Esophagus muscularis mucosa (tissue), 4 donors: ENCODE data around the gene SERPINA1. TPM values are rescaled to one million over a fixed set of nuclear protein-coding genes. Genes with fewer than 3 reads are reported as not detected.
"Not testable (repeated sequence)": the region's sequence is repeated elsewhere in the genome, so short reads cannot be mapped to it uniquely, and the experiment has no call there.

Source experiments
- DNase-seq: peaks from one replicate; pipeline ENCODE4 v3.0.0-alpha.2; 2017; ENCODE audit errors: extremely low spot score
- H3K27ac ChIP-seq, 4 donors: fragments of 200-600 bp; sonication (generic); replicated peaks in 1 of 4; 1 replicate in 3 of 4; 2 replicates in 1 of 4; pipeline ENCODE4 v1.5.1; 2016 to 2019; ENCODE audit warnings: mild to moderate bottlenecking in 1 of 4
- H3K27me3 ChIP-seq, 4 donors: fragments of 200-600 bp; sonication (generic); one replicate each; pipeline versions ENCODE4 v1.5.1 to v1.6.0; 2016 to 2019
- H3K36me3 ChIP-seq, 4 donors: fragments of 200-600 bp; sonication (generic); one replicate each; pipeline ENCODE4 v1.5.1; 2016 to 2019
- H3K4me1 ChIP-seq, 4 donors: fragments of 200-600 bp; sonication (generic); one replicate each; pipeline ENCODE4 v1.5.1; 2016 to 2019
- H3K4me3 ChIP-seq, 4 donors: fragments of 200-600 bp; sonication (generic); 1 replicate in 2 of 4; 2 replicates in 2 of 4; pipeline ENCODE4 v1.5.1; 2016 to 2019; ENCODE audit warnings: mild to moderate bottlenecking in 4 of 4, moderate library complexity in 1 of 4
- H3K9me3 ChIP-seq, 4 donors: fragments of 200-600 bp; sonication (generic); 1 replicate in 3 of 4; 2 replicates in 1 of 4; pipeline ENCODE4 v1.5.1; 2016 to 2019
- CTCF ChIP-seq, 3 experiments: fragments of 200-600 bp in 2 of 3; fragments of 450-650 bp in 1 of 3; sonication (generic) in 2 of 3; IDR thresholded peaks; one replicate each; pipeline ENCODE4 v1.5.1; 2017 to 2019; ENCODE audit warnings: antibody characterized with exemption in 3 of 3, mild to moderate bottlenecking in 2 of 3, moderate library complexity in 1 of 3
- EP300 ChIP-seq: sonication (generic); formaldehyde crosslinking; IDR thresholded peaks from one replicate; pipeline ENCODE4 v1.6.1; 2017; ENCODE audit warnings: antibody characterized with exemption
- POLR2A ChIP-seq: fragments of 450-650 bp; IDR thresholded peaks from one replicate; pipeline ENCODE4 v1.6.1; 2017; ENCODE audit warnings: antibody characterized with exemption, moderate library complexity, mild to moderate bottlenecking, low read depth
- POLR2AphosphoS5 ChIP-seq, 2 donors: sonication (generic); formaldehyde crosslinking; IDR thresholded peaks; one replicate each; pipeline ENCODE4 v1.6.1; 2017; ENCODE audit warnings: antibody characterized with exemption in 2 of 2
- WGBS: methylation state at CpG from one replicate; pipeline ENCODE4 v1.1.5; 2018; 5-methylcytosine and 5-hydroxymethylcytosine counted together
- intact Hi-C: fragments of 100-400 bp; cut with DNase I; formaldehyde crosslinking; loops from one replicate; pipeline ENCODE4 v1.15.1; 2023
- total RNA-seq, 4 donors: library from RNA; depleted of rRNA; stranded (reverse); fragments of >200 nt; gene quantifications; one replicate each; pipeline versions ENCODE4 v1.1.0 to v1.2.1, GENCODE V29; 2016

The SERPINA1 gene
- total RNA-seq, 4 donors from 2014 or later = 1.7 to 20.2 (median 2.2) TPM

GRCh38 chr14:94411638-94412037 is 23.2 kb upstream of the SERPINA1 start:
- Histone ChIP-seq H3K36me3 (no peaks in the 10 kb centered on the region), H3K27ac (no peak overlapping the region), H3K9me3 (peaks cover 0 to 17% (median 2%) of the 10 kb centered on the region in 4 donors), H3K4me1 (no peaks in the 10 kb centered on the region), H3K27me3 (no peaks in the 10 kb centered on the region), H3K4me3 (no peak overlapping the region)
- WGBS = 21% methylated on average over 1 of the region's 1 CpG
- TF ChIP-seq POLR2A (no peak), CTCF (IDR thresholded peaks at IDR 0.05) (no peak), EP300 (no peak), POLR2AphosphoS5 (IDR thresholded peaks at IDR 0.05) (no peak)
- intact Hi-C loops = no loop called here
- DNase-seq = no peak

- H3K4me1 ChIP-seq, intact Hi-C loops, H3K36me3 ChIP-seq, H3K27me3 ChIP-seq, H3K4me3 ChIP-seq, DNase-seq, H3K27ac ChIP-seq: not testable (repeated sequence)
- peaks cover 0 to 20% (median 9%) of the 10 kb centered on the region in 4 donors for H3K9me3 ChIP-seq
- WGBS = 90% methylated on average over 5 of the region's 5 CpGs
Measured at GRCh38 chr14:94409430-94409829, 21.0 kb upstream of the SERPINA1 start.

GRCh38 chr14:94408546-94409095 is 20.2 kb upstream of the SERPINA1 start:
- H3K27ac ChIP-seq = no peak overlapping the region
- intact Hi-C loops = no loop called here
- 68% methylated on average over 4 of the region's 4 CpGs for WGBS
- no peaks in the 10 kb centered on the region for H3K4me1 ChIP-seq
- DNase-seq = no peak
- H3K27me3 ChIP-seq = no peaks in the 10 kb centered on the region
- no peak overlapping the region for H3K4me3 ChIP-seq
- H3K36me3 ChIP-seq = no peaks in the 10 kb centered on the region
- TF ChIP-seq POLR2A = no peak
- no peak for TF ChIP-seq CTCF (IDR thresholded peaks at IDR 0.05)
- TF ChIP-seq EP300 = no peak
- no peak for TF ChIP-seq POLR2AphosphoS5 (IDR thresholded peaks at IDR 0.05)
- peaks cover 0 to 20% (median 9%) of the 10 kb centered on the region in 4 donors for H3K9me3 ChIP-seq

GRCh38 chr14:94407906-94408305 is 19.5 kb upstream of the SERPINA1 start:
- H3K27me3 ChIP-seq = no peaks in the 10 kb centered on the region
- no peak for DNase-seq
- H3K4me1 ChIP-seq = no peaks in the 10 kb centered on the region
- H3K4me3 ChIP-seq = no peak overlapping the region
- H3K36me3 ChIP-seq = no peaks in the 10 kb centered on the region
- peaks cover 0 to 20% (median 9%) of the 10 kb centered on the region in 4 donors for H3K9me3 ChIP-seq
- no peak overlapping the region for H3K27ac ChIP-seq
- intact Hi-C loops = no loop called here
- TF ChIP-seq CTCF (IDR thresholded peaks at IDR 0.05) (no peak), POLR2AphosphoS5 (IDR thresholded peaks at IDR 0.05) (no peak), POLR2A (no peak), EP300 (no peak)

GRCh38 chr14:94406910-94407309 is 18.5 kb upstream of the SERPINA1 start:
- Histone ChIP-seq H3K27me3 (no peaks in the 10 kb centered on the region), H3K27ac (no peak overlapping the region), H3K9me3 (peaks cover 0 to 20% (median 9%) of the 10 kb centered on the region in 4 donors), H3K36me3 (no peaks in the 10 kb centered on the region), H3K4me3 (no peak overlapping the region), H3K4me1 (no peaks in the 10 kb centered on the region)
- TF ChIP-seq EP300 = no peak
- no peak for TF ChIP-seq POLR2A
- TF ChIP-seq POLR2AphosphoS5 (IDR thresholded peaks at IDR 0.05) = no peak
- no peak for TF ChIP-seq CTCF (IDR thresholded peaks at IDR 0.05)
- DNase-seq = no peak
- intact Hi-C loops = no loop called here
